Globus pallidus (tissue), 1 donor: Measurements from ENCODE around the gene IFNL2.
"Not testable (repeated sequence)": the region's sequence is repeated elsewhere in the genome, so short reads cannot be mapped to it uniquely, and the experiment has no call there.

Experiments used
- DNase-seq: peaks from one replicate; pipeline ENCODE4 v3.0.0-alpha.2; 2015; ENCODE audit warnings: low spot score

Gene IFNL2

DNA sequence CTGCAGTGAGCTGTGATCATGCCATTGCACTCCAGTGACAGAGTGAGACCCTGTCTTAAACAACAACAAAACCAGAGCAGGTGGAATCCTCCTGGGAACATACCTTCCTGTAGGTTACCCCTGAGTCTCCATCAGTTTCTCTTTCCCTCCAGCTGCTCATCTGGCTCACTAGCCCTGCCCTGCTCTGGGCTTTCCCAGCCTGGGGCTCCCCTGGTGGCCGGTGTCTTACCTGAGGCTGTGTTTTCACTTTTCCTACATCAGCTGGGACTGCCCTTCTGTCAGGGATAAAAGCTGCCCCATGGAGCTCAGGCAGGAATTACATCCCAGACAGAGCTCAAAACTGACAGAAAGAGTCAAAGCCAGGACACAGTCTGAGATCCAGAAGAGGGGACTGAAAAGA, at the start of gene IFNL2:
Gene IFNL2, plus strand, starts transcription at position 312 of the 400 bp plus-strand sequence. CDS start 173 bp downstream, outside the sequence.
- not testable (repeated sequence) for DNase-seq

DNA sequence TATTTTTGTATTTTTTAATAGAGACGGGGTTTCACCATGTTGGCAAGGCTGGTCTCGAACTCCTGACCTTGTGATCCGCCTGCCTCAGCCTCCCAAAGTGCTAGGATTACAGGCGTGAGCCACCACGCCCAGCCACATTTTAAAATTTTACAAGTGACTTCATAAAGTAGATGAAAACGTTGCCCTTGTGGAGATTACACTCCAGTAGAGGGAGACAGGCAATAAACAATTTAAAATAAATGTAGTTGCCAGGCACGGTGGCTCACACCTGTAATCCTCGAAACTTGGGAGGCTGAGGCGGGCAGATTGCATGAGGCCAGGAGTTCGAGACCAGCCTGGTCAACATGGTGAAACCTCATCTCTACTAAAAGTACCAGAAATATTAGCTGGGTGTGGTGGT, 49.1 kb upstream of the IFNL2 start:
- not testable (repeated sequence) for DNase-seq

DNA sequence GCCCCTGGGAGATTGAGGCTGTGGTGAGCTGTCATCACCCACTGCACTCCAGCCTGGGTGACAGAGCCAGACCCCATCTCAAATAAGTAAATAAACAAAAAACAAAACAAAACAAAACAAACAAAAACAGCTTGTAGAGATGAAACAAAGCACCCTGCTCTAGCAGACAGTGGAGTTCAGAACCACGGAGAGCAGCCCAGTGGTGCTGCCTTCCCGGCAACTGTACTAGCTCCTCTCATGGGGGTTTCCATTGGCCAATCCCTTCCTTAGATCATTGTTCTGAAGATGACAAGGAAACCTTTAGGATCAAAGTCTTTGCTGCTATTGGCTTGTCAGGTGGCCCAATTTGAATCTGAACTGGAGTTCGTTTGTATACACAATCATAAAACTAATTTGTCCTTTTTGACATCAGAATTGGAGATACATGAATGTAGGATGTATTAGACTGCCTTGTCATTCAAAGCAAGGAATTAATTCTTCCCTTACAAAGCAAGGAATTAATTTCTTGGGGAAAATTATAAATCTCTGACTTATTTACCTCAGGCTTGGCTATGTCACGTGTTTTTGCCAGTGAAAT, 44.4 kb upstream of the IFNL2 start:
- DNase-seq = no peak

DNA sequence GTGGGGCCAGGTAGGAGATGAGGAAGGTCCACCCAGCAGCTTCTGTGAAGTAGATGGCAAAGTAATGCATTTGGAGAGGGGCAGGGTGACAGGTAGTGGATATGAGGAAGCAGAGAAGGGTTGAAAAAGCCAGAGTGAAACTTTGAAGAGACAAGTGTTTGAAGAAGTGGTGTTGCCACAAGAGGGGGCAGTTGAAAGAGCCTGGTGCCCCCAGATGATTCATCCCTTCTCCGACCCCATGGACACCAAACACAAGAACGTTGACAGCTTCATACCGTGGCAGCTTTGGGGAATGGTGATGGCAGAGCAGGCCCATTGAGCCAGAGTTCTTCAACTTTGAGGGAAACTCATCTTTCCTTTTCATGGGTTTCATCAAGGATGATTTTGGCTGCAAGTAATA, 43.3 kb upstream of the IFNL2 start:
- DNase-seq = no peak

DNA sequence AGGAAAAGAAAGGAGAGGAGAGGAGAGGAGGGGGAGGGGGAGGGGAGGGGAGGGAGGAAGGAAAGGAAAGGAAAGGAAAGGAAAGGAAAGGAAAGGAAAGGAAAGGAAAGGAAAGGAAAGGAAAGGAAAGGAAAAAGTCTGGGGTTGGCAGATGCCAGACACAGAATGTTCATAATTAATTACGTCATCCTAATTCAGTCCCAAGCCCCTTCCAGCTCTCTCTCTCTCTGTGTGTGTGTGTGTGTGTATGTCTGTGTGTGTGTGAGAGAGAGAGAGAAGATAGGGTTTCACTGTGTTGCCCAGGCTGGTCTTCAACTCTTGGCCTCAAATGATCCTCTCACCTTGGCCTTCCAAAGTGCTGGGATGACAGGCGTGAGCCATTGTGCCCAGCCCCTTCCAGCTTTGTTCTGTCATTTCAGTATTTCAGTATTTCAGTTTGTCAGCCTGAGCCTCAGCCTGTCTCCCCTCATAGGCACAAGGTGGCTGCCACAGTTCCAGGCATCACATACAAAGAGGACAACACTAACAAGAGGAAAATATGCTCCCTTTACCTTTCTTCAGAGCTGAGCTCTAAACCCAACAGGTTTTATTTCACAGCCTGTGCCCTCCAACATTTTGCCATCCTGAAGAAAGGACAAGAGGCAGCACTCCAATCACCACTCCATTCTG, 38.0 kb upstream of the IFNL2 start:
- no peak for DNase-seq

DNA sequence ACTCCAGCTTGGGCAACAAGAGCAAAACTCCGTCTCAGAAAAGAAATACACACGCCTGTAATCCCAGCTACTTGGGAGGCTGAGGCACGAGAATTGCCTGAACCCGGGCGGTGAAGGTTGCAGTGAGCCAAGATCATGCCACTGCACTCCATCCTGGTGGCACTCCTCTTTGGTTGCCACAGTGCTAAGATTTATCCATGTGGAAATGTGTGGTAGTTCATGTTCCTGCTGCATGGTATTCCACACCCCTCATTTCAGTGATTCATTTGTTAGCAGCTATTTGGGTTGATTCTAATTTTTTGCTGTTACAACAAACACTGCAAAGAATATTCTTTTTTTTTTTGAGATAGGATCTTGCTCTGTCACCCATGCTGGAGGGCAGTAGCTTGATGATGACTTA, 35.5 kb upstream of the IFNL2 start:
- no peak for DNase-seq

DNA sequence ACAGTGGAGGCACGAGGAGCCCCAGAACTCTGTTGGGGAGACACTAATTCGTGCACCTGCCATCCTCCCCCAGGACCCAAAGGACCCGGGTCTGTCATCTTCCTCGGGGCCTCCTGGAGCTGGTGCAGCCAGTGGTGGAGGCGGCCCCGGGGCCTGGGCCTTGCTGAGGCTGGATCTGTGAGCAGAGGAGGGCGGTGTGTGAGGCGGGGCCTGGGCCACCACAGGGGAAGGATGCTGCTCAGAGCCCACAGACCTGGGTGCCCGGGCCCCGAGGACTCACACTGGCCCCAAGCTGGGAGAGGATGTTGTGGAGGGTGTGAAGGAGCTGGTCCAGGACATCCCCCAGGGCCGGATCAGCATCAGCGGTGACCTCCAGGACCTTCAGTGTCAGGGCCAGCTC, 31.7 kb upstream of the IFNL2 start:
- no peak for DNase-seq

DNA sequence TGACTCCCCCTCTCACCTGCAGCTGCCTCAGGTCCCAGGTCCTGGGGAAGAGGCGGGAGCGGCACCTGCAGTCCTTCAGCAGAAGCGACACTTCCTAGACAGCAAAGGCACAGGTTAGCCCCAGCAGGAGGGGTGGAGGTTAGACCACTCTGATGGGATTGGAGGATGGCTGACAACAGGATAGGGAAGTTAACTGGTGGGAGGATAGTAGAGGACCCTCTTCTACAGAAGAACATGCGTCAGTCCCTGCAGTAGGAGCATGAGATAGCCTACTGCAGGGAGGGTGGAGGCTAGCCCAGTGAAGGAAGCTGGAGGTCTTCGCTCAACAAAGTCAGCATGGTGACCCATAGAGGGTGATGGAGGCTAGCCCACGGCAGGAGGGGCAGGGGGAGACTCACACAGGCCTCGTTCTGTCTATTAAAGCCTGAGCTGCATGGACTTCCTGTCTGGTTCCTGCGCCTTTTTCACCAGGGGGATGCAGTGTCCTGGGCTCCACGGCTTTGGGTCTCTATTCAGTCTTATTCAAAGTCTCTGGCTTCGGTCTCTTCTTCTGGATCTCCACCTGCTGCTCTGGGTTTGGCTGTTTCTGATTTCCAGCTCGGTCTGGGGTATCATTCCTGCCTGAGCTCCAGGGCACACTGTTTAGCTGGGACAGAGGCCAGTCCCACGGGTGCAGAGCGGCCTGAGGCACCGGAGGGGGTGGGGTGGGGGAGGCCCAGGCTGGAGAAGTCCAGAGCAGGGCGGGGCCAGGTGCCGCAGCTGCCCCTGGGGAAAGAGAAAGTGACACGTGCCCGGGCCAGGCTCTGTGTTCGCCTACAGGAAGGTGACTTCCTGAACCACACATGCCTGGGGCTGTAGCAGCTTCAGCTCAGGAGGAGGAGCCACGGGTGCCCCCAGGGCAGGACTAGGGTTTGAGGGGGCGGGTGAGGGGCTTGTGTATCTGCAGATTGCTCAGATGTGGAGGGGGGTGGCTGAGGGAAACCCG, 30.7 kb upstream of the IFNL2 start:
- DNase-seq = no peak

DNA sequence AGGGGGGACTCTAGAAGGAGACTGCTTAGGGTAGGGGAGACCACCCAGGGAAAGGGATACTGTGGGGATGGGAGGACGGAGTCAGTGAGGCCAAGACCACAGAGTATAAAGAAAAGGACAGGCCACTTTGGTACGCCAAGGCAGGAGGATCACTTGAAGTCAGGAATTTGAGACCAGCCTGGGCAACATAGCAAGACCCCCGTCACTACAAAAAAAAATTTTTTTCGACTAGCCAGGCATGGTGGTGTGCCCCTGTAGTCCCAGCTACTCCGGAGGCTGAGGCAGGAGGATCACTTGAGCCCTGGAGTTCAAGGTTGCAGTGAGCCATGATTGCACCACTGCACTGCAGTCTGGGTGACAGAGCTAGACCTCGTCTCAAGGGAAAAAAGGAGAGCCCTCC, 30.0 kb upstream of the IFNL2 start:
- no peak for DNase-seq

DNA sequence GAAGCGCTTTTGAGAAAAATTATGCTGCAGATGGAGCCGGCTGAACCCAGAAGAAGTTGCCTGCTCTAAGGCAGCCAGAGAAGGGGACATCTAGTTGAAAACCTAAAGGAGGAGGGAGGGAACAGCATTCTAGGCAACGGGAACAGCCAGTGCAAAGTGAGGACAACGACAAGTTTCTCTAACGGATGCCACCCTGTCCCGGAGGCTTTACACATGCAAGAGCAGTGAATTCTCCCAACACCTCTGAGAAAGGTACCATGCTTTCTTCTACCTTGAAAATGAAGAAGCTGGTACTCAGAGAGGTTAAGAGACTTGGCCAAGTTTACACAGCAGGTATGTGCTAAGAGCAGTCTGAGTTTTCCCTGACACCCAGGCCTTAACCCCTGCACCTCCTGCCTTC, 29.3 kb upstream of the IFNL2 start:
- no peak for DNase-seq

DNA sequence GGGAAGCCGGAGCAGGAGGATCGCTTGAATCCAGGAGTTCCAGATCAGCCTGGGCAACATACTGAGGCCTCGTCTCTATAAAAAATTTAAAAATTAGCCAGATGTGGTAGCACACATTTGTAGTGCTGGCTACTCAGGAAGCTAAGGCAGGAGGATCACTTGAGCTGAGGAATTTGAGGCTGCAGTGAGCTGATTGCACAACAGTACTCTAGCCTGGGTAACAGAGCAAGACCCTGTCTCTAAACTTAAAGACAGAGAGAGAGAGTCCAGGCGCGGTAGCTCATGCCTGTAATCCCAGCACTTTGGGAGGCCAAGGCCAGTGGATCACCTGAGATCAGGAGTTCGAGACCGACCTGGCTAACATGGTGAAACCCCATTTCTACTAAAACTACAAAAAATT, 27.8 kb upstream of the IFNL2 start:
- no peak for DNase-seq

DNA sequence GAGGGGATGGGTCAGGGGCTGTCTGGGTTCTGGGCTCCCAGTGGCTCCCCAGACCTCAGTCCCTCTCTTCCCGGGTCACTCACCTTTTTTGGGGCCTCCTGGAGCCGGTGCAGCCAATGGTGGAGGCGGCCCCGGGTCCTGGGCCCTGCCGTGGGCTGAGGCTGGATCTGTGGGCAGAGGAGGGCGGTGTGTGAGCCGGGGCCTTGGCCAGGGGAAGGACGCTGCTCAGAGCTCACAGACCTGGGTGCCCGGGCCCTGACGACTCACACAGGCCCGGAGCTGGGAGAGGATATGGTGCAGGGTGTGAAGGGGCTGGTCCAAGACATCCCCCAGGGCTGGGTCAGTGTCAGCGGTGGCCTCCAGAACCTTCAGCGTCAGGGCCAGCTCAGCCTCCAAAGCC, 24.5 kb upstream of the IFNL2 start:
- not testable (repeated sequence) for DNase-seq

DNA sequence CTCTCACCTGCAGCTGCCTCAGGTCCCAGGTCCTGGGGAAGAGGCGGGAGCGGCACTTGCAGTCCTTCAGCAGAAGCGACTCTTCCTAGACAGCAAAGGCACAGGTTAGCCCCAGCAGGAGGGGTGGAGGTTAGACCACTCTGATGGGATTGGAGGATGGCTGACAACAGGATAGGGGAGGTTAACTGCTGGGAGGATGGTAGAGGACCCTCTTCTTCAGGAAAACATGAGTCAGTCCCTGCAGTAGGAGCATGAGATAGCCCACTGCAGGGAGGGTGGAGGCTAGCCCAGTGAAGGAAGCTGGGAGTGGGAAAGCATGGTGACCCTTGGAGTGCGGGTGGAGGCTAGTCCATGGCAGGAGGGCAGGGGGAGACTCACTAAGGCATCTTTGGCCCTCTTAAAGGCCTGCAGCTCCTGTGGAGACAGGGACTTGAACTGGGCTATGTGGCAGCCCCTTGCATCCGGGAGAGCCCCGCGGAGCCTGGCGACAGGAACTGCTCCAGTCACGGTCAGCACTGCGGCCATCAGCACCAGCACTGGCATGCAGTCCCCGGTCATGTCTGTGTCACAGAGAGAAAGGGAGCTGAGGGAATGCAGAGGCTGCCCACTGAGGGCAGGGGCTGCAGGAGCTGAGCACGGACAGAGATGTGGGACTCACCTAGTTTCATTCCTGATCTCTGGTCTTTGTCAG, 23.6 kb upstream of the IFNL2 start, which contains the start of gene IFNL3:
Gene IFNL3, minus strand, starts transcription at position 597 of the 691 bp plus-strand sequence. Its CDS starts 39 bp downstream, at position 558.
- DNase-seq = not testable (repeated sequence)

DNA sequence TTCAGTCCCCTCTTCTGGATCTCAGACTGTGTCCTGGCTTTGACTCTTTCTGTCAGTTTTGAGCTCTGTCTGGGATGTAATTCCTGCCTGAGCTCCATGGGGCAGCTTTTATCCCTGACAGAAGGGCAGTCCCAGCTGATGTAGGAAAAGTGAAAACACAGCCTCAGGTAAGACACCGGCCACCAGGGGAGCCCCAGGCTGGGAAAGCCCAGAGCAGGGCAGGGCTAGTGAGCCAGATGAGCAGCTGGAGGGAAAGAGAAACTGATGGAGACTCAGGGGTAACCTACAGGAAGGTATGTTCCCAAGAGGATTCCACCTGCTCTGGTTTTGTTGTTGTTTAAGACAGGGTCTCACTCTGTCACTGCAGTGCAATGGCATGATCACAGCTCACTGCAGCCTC, 23.0 kb upstream of the IFNL2 start:
- not testable (repeated sequence) for DNase-seq

DNA sequence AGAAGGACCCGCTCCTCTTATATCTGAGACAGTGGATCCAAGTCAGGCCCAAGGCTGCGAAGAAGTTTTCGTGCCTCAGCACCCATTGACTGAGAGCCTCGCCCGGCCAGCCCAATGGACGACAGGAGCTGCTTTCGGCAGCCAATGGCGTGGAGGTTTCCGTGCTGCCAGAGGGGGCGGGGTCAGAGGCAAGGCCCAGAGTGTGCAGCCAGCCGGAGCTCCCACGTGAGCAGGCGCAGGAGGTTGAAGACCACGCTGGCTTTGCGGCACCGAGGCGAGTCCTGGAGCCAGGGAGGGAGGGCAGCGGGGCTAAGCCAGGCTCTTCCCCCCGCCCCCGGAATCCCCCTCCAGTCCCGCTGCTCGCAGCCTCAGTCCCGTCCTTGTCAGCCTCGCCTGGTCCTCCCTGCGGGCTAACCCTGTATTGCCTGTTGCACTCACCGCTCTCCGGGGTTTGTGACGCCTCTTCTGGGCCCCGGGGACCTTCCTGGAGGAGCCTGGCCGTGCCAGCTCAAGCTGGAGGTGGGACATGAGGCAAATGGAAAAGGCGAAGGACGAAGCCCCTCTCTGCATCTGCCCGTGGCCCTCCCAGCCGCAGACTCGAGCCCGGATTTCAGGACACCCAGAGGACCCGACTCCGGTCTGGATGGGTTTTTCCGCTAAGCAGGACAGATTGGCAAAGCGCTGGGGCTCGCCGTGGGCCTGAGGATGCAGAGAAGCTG, 21.1 kb upstream of the IFNL2 start:
- DNase-seq = peak; percentile 16

DNA sequence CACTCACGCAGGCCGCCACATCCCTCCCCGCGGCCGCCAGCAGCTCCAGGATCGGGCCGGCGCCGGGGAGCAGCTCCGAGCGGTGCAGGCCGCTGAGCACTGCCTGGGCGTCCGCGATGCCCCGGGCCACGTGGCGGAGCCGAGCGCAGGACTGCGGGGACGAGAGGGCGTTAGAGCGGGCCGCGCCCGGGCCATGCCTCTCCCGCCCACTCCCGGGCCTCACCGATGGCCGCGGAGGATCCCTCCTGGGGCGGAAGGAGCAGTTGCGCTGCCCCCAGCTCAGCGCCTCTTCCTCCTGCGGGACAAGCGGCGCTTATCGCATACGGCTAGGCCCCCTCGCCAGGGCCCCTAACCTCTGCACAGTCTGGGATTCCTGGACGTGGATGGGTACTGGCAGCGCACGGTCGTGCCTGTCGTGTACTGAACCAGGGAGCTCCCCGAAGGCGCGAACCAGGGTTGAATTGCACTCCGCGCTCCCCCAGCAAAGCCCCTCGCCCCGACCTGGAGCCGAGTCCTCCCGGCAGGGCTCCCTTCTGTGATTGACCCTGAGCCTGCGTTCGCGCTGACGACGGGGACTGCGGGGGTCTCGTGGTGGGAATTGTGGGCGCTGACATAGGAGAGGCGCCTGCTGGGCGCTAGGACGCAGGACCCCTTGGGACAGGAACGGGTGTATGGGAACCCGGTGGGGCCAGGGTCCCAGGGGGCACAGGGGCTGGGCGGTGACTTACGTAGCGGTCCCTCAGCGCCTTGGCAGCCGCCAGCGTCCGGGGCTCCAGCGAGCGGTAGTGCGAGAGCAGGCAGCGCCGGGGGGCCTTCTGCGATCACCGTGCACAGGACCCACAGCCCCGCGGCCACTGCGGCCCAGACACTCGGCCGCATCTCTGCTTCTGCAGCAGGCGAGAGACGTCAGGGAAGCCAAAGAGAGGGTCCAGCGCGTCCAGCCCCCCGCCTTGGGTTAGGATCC, 20.2 kb upstream of the IFNL2 start:
- DNase-seq = no peak

DNA sequence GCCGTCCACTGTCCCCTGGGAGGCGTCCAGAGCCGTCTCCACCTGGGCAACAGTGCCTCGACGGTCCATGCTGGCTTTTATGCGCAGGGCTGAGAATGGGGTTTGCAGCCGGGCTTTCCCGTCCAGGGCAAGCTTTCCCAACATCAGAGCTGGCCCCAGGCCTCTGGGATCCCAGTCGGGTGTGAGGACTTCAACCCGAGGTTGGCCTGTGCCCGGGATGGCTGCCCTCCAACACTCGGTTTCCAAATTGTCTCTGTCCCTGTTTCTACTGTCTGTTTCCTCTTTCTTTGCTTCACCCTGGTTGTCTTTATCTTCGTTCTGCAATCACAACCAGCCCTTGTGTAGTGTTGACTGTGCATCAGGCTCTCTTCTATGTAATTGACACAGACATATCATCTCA, 19.4 kb upstream of the IFNL2 start, which contains the start of gene IFNL4:
Gene IFNL4, minus strand, starts transcription at position 51 of the 400 bp plus-strand sequence.
- no peak for DNase-seq

DNA sequence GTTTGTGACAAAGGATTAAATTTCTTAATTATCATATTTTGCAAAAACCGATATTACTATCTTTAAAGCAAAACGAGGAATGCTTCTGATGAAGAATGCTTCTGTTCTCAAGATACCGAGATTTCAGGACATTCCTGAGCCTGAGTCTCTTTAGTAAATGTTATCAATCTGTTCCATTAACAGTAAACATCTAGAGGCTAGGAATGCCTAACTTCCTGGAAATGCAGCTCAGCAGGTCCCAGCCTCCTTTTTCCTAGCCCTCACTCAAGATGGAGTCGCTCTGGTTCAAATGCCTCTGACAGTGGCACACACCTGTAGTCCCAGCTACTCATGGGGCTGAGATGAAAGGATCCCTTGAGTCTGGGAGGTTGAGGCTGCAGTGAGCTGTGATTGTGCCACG, 17.1 kb upstream of the IFNL2 start:
- no peak for DNase-seq

DNA sequence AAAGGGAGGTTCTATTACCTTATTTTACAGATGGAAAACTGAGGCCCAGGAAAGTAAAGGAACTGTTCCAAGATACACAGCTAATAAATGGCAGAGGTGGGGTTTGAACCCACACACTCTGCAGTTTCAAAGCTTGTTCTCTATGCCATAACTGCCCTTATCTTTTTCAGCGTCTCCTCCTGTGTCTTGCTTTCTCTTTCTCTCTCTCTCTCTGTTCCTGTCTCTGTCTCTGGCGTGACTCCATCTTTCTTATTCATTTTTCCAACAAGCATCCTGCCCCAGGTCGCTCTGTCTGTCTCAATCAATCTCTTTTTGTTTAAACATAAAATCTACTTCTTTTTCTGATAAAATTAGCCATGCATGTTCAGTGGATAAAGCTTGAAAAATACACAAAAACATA, 16.4 kb upstream of the IFNL2 start:
- DNase-seq = no peak

DNA sequence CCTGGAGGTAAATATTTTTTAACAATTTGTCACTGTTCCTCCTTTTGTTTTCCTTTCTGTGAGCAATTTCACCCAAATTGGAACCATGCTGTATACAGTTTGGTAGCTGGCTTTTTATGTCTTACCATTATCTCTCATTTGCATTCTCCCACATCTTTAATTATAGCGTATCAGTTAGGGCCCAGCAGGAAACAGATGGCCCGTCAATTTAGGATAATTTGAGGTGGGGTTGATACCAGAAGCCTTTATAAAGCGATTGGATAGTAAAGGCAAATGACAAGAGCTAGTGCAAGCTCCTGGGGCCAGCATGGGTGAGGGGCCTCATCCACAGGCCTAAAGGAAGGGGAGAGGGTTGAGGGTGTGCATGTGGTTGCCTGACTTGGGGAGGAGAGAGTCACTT, 15.7 kb upstream of the IFNL2 start:
- DNase-seq = no peak
